Mucosa of descending colon (tissue), 3 donors: ENCODE data around the gene EFHC1. TPM values are rescaled to one million over a fixed set of nuclear protein-coding genes. Genes with fewer than 3 reads are reported as not detected.

Experiments used
- ATAC-seq: fragments of 200-7000 bp; cut with Tn5 transposase; one replicate; pipeline ENCODE4 v1.9.1; 2020; ENCODE audit warnings: mild to moderate bottlenecking, moderate library complexity
- DNase-seq, 3 donors: peaks; one replicate each; pipeline ENCODE4 v3.0.0-alpha.2; 2020
- H3K36me3 ChIP-seq: fragments of 200-600 bp; one replicate; pipeline ENCODE4 v1.8.0; 2021; ENCODE audit warnings: low read depth, mild to moderate bottlenecking
- H3K4me1 ChIP-seq: fragments of 200-600 bp; one replicate; pipeline ENCODE4 v1.8.0; 2021; ENCODE audit warnings: low read depth, mild to moderate bottlenecking
- H3K4me3 ChIP-seq: fragments of 200-600 bp; one replicate; pipeline ENCODE4 v1.8.0; 2021; ENCODE audit warnings: mild to moderate bottlenecking
- H3K9me3 ChIP-seq: fragments of 200-600 bp; one replicate; pipeline ENCODE4 v1.8.0; 2021; ENCODE audit warnings: mild to moderate bottlenecking
- intact Hi-C, 2 donors: fragments of 100-400 bp; cut with DNase I in 1 of 2; cut with micrococcal nuclease in 1 of 2; formaldehyde crosslinking; loops; one replicate each; pipeline versions ENCODE4 v1.11.0 to v1.11.1; 2022; cut with DNase I, micrococcal nuclease
- total RNA-seq, 3 donors: library from RNA; stranded (reverse); fragmentation: NEBNext Ultra II Directional in 2 of 3; extraction: Animal tissue kit (Norgen Biotek cat#: 25700) in 2 of 3; gene quantifications; one replicate each; pipeline versions ENCODE4 v1.2.1 to v1.2.4, GENCODE V29; 2021 to 2023
- TF ChIP-seq, protein P1 (sequence below): fragments of 200-600 bp; IDR thresholded peaks from one replicate; pipeline ENCODE4 v1.8.0; 2022; ENCODE audit warnings: antibody characterized with exemption, mild to moderate bottlenecking
- donor health status: DM: no; HTN: no; CAD: no; lungs with moderate emphysema.
- donor health status: DM: no; HTN: no; CAD: no.
- donor health status: DM: no; HTN: yes; CAD: no.

Gene EFHC1
- total RNA-seq, 3 donors from 2014 or later: 10.8 to 22.2 (median 20.5) TPM

GRCh38 chr6:52507557-52508260, 87.6 kb downstream of the EFHC1 start:
- no peak for DNase-seq
- no peak for ATAC-seq
- Histone ChIP-seq H3K4me3 (no peak overlapping the region), H3K9me3 (no peaks in the 10 kb centered on the region), H3K36me3 (peaks cover 3% of the 10 kb centered on the region), H3K4me1 (peaks cover 22% of the 10 kb centered on the region)
- TF ChIP-seq, protein P1, sequence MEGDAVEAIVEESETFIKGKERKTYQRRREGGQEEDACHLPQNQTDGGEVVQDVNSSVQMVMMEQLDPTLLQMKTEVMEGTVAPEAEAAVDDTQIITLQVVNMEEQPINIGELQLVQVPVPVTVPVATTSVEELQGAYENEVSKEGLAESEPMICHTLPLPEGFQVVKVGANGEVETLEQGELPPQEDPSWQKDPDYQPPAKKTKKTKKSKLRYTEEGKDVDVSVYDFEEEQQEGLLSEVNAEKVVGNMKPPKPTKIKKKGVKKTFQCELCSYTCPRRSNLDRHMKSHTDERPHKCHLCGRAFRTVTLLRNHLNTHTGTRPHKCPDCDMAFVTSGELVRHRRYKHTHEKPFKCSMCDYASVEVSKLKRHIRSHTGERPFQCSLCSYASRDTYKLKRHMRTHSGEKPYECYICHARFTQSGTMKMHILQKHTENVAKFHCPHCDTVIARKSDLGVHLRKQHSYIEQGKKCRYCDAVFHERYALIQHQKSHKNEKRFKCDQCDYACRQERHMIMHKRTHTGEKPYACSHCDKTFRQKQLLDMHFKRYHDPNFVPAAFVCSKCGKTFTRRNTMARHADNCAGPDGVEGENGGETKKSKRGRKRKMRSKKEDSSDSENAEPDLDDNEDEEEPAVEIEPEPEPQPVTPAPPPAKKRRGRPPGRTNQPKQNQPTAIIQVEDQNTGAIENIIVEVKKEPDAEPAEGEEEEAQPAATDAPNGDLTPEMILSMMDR: no peak
- intact Hi-C loops: no loop called here

GRCh38 chr6:52508261-52508739, 88.2 kb downstream of the EFHC1 start:
- Histone ChIP-seq H3K36me3 (peaks cover 3% of the 10 kb centered on the region), H3K9me3 (no peaks in the 10 kb centered on the region), H3K4me3 (no peak overlapping the region), H3K4me1 (peaks cover 18% of the 10 kb centered on the region)
- ATAC-seq (no peak), DNase-seq (no peak)
- intact Hi-C loops: no loop called here
- TF ChIP-seq, protein P1: no peak

- DNase-seq (no peak), ATAC-seq (no peak)
- Histone ChIP-seq H3K36me3 (peaks cover 3% of the 10 kb centered on the region), H3K4me3 (no peak overlapping the region), H3K4me1 (peaks cover 5% of the 10 kb centered on the region), H3K9me3 (no peaks in the 10 kb centered on the region)
- TF ChIP-seq, protein P1: no peak
- intact Hi-C loops: loop anchor here in 1 of 2 donors (5.0 kb wide), 1 partner anchor 63 kb away; no protein-coding TSS in a partner anchor
Measured at GRCh38 chr6:52509281-52510212, 89.4 kb downstream of the EFHC1 start.

DNA sequence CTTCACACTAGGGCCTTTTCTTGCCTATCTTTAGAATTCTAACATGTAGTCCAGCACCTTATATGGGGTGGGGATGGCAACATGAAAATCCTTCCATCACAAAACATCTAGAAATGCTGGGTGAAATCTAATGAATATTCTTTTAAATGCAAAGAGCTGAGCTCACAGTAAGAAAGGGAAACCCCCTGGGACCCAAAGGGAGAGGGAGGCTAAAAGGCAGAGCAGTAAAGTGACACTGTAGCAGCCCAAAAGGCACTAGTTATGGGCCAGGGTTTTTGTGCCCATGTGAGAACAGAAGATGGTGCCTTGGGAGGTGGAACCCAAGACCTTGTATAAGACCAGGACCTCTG, 90.0 kb downstream of the EFHC1 start:
- H3K36me3 ChIP-seq: peaks cover 3% of the 10 kb centered on the region
- DNase-seq (no peak), ATAC-seq (no peak)
- H3K9me3 ChIP-seq: no peaks in the 10 kb centered on the region
- H3K4me1 ChIP-seq: no peaks in the 10 kb centered on the region
- intact Hi-C loops: loop anchor here in 1 of 2 donors (5.0 kb wide), 1 partner anchor 62 kb away; no protein-coding TSS in a partner anchor
- TF ChIP-seq, protein P1: no peak
- no peak overlapping the region for H3K4me3 ChIP-seq

DNA sequence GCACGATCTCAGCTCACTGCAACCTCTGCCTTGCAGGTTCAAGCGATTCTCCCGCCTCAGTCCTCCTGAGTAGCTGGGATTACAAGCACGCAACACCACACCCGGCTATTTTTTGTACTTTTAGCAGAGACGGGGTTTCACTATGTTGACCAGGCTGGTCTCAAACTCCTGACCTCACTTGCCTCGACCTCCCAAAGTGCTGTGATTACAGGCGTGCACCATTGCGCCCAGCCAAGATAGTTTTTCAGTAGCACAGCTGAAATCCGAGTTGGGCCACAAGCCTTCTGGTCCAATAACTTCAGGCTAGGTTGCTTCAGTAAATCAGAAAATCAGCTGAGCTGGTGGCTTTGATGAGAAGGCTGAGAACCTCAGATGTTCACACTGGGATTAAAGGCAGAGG, 91.0 kb downstream of the EFHC1 start:
- TF ChIP-seq, protein P1: no peak
- no peak for ATAC-seq
- DNase-seq: no peak
- H3K4me1 ChIP-seq: no peaks in the 10 kb centered on the region
- no peaks in the 10 kb centered on the region for H3K9me3 ChIP-seq
- no peak overlapping the region for H3K4me3 ChIP-seq
- intact Hi-C loops: loop anchor here in 1 of 2 donors (5.0 kb wide), 1 partner anchor 61 kb away; no protein-coding TSS in a partner anchor
- peaks cover 3% of the 10 kb centered on the region for H3K36me3 ChIP-seq
